ENCODE results near the gene B3GLCT.

DNA sequence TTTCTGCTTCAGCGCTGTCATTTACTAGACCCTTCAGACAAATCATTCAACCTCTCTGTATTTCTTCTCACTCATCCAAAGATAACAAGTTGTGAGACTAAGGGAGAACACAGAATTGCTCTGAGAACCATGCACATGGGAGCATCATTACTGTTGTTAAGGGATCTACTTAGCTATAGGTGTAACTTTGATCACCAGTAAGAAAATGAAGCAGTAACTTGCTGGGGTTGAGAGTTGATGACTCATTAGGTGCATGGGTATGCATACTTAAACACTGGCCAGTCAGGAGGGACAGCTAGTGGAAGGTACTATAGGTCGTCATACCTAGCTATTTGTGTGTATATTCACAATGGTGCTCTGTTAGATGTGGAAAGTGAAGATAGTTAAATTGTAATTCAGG lies 61.5 kb downstream of the B3GLCT start:
- TF ChIP-seq, protein P1, sequence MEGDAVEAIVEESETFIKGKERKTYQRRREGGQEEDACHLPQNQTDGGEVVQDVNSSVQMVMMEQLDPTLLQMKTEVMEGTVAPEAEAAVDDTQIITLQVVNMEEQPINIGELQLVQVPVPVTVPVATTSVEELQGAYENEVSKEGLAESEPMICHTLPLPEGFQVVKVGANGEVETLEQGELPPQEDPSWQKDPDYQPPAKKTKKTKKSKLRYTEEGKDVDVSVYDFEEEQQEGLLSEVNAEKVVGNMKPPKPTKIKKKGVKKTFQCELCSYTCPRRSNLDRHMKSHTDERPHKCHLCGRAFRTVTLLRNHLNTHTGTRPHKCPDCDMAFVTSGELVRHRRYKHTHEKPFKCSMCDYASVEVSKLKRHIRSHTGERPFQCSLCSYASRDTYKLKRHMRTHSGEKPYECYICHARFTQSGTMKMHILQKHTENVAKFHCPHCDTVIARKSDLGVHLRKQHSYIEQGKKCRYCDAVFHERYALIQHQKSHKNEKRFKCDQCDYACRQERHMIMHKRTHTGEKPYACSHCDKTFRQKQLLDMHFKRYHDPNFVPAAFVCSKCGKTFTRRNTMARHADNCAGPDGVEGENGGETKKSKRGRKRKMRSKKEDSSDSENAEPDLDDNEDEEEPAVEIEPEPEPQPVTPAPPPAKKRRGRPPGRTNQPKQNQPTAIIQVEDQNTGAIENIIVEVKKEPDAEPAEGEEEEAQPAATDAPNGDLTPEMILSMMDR (IDR thresholded peaks at IDR 0.05; ENCODE audit: low read length): no peak
- TF ChIP-seq EZH2phosphoT487 (IDR thresholded peaks at IDR 0.05; ENCODE audit: low read length) (no peak), EZH2 (optimal IDR thresholded peaks at IDR 0.05; ENCODE audit: low read depth, low read length) (no peak)
